ENCODE results near the gene RNF17. TPM values are rescaled to one million over a fixed set of nuclear protein-coding genes. Genes with fewer than 3 reads are reported as not detected.

Gene RNF17
- total RNA-seq, 1 donor from 2014 or later: 0.58 TPM

GRCh38 chr13:24740014-24740890 is 23.7 kb upstream of the RNF17 start:
- TF ChIP-seq, protein P1, sequence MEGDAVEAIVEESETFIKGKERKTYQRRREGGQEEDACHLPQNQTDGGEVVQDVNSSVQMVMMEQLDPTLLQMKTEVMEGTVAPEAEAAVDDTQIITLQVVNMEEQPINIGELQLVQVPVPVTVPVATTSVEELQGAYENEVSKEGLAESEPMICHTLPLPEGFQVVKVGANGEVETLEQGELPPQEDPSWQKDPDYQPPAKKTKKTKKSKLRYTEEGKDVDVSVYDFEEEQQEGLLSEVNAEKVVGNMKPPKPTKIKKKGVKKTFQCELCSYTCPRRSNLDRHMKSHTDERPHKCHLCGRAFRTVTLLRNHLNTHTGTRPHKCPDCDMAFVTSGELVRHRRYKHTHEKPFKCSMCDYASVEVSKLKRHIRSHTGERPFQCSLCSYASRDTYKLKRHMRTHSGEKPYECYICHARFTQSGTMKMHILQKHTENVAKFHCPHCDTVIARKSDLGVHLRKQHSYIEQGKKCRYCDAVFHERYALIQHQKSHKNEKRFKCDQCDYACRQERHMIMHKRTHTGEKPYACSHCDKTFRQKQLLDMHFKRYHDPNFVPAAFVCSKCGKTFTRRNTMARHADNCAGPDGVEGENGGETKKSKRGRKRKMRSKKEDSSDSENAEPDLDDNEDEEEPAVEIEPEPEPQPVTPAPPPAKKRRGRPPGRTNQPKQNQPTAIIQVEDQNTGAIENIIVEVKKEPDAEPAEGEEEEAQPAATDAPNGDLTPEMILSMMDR (IDR thresholded peaks at IDR 0.05; ENCODE audit: insufficient read depth, low read length, poor library complexity, severe bottlenecking): no peak
- Histone ChIP-seq H3K36me3 (ENCODE audit: control insufficient read depth, insufficient read depth, low read length) (no peaks in the 10 kb centered on the region), H3K27me3 (ENCODE audit: control insufficient read depth, insufficient read depth, low read length) (peaks cover 21% of the 10 kb centered on the region), H3K4me3 (ENCODE audit: low read depth, low read length) (no peak overlapping the region)
- no peak for DNase-seq (ENCODE audit: low read depth)

- TF ChIP-seq, protein P1 (IDR thresholded peaks at IDR 0.05; ENCODE audit: insufficient read depth, low read length, poor library complexity, severe bottlenecking): no peak
- no peak for DNase-seq (ENCODE audit: low read depth)
- Histone ChIP-seq H3K4me3 (ENCODE audit: low read depth, low read length) (no peak overlapping the region), H3K27me3 (ENCODE audit: control insufficient read depth, insufficient read depth, low read length) (peaks cover 30% of the 10 kb centered on the region), H3K36me3 (ENCODE audit: control insufficient read depth, insufficient read depth, low read length) (no peaks in the 10 kb centered on the region)
Measured at GRCh38 chr13:24741016-24741662, 22.8 kb upstream of the RNF17 start.

DNA sequence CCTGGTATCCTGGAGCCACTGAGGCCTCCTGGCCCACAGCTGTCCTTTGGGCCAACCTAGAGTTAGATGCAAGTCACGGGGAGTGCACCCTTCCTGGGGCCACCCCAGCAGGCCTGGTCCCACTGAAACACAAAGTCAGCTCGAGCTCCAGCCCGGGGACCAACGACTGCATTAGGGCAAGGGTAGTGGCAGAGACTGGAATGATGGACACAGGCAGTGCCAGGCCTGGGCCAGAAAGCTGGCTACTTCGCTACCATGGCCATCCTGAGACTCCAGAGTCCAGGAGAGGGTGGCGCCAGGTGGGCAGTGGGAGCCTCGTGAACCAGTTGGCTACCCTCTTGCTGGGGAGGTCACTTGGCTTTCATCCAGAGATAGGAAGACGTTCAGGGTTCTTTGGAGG is 22.2 kb upstream of the RNF17 start:
- H3K27me3 ChIP-seq (ENCODE audit: control insufficient read depth, insufficient read depth, low read length): peaks cover 36% of the 10 kb centered on the region

GRCh38 chr13:24742294-24742693 is 21.7 kb upstream of the RNF17 start:
- no peak for DNase-seq (ENCODE audit: low read depth)
- Histone ChIP-seq H3K27me3 (ENCODE audit: control insufficient read depth, insufficient read depth, low read length) (peaks cover 41% of the 10 kb centered on the region), H3K4me3 (ENCODE audit: low read depth, low read length) (no peak overlapping the region), H3K36me3 (ENCODE audit: control insufficient read depth, insufficient read depth, low read length) (no peaks in the 10 kb centered on the region)
- TF ChIP-seq, protein P1 (IDR thresholded peaks at IDR 0.05; ENCODE audit: insufficient read depth, low read length, poor library complexity, severe bottlenecking): no peak

More for the DNA sequence above, 22.2 kb upstream of the RNF17 start:
- TF ChIP-seq, protein P1 (IDR thresholded peaks at IDR 0.05; ENCODE audit: insufficient read depth, low read length, poor library complexity, severe bottlenecking): no peak
- no peak overlapping the region for H3K4me3 ChIP-seq (ENCODE audit: low read depth, low read length)
- DNase-seq (ENCODE audit: low read depth): no peak
- no peaks in the 10 kb centered on the region for H3K36me3 ChIP-seq (ENCODE audit: control insufficient read depth, insufficient read depth, low read length)

GRCh38 chr13:24742977-24743376 is 21.0 kb upstream of the RNF17 start:
- Histone ChIP-seq H3K4me3 (ENCODE audit: low read depth, low read length) (no peak overlapping the region), H3K27me3 (ENCODE audit: control insufficient read depth, insufficient read depth, low read length) (peaks cover 48% of the 10 kb centered on the region), H3K36me3 (ENCODE audit: control insufficient read depth, insufficient read depth, low read length) (no peaks in the 10 kb centered on the region)
- DNase-seq (ENCODE audit: low read depth): no peak
- TF ChIP-seq, protein P1 (IDR thresholded peaks at IDR 0.05; ENCODE audit: insufficient read depth, low read length, poor library complexity, severe bottlenecking): no peak
